NCI-H1105 (cell line): ENCODE data around the gene KIF21B.
"Not testable (repeated sequence)": the region's sequence is repeated elsewhere in the genome, so short reads cannot be mapped to it uniquely, and the experiment has no call there.

Experiments
- DNase-seq: peaks from one replicate; lab custom pipeline; 2025; lab: John Stamatoyannopoulos, UW

KIF21B gene

GRCh38 chr1:200971428-200971903, 52.0 kb downstream of the KIF21B start:
- DNase-seq, result no peak

GRCh38 chr1:200970771-200971427, 52.6 kb downstream of the KIF21B start:
- no peak for DNase-seq

- no peak for DNase-seq
These were observed 53.6 kb downstream of the KIF21B start for GRCh38 chr1:200969726-200970561.

GRCh38 chr1:200968469-200969410, 54.8 kb downstream of the KIF21B start:
- DNase-seq, result no peak

- no peak for DNase-seq
These were observed 55.6 kb downstream of the KIF21B start for GRCh38 chr1:200967693-200968468.

- no peak for DNase-seq
These were observed 56.6 kb downstream of the KIF21B start for GRCh38 chr1:200966934-200967333.

- no peak for DNase-seq
These were observed 58.3 kb downstream of the KIF21B start for GRCh38 chr1:200965111-200965805.

GRCh38 chr1:200963888-200964287, 59.6 kb downstream of the KIF21B start:
- DNase-seq, result not testable (repeated sequence)

GRCh38 chr1:200963076-200963475, 60.4 kb downstream of the KIF21B start:
- no peak for DNase-seq

- DNase-seq, result no peak
These were observed 60.9 kb downstream of the KIF21B start for GRCh38 chr1:200962631-200963030.

GRCh38 chr1:200962151-200962550, 61.4 kb downstream of the KIF21B start:
- DNase-seq, result not testable (repeated sequence)

- no peak for DNase-seq
These were observed 62.6 kb downstream of the KIF21B start for GRCh38 chr1:200960948-200961340.

- no peak for DNase-seq
These were observed 63.1 kb downstream of the KIF21B start for GRCh38 chr1:200960236-200960947.

GRCh38 chr1:200959411-200959921, 64.0 kb downstream of the KIF21B start:
- DNase-seq, result no peak

- DNase-seq, result no peak
These were observed 64.9 kb downstream of the KIF21B start for GRCh38 chr1:200958597-200958996.

GRCh38 chr1:200954434-200954833, 69.1 kb downstream of the KIF21B start:
- DNase-seq, result no peak

GRCh38 chr1:200951016-200951415, 72.5 kb downstream of the KIF21B start:
- DNase-seq, result no peak

GRCh38 chr1:200949626-200950025, 73.9 kb downstream of the KIF21B start:
- no peak for DNase-seq

- DNase-seq, result no peak
These were observed 76.4 kb downstream of the KIF21B start for GRCh38 chr1:200947059-200947566.

GRCh38 chr1:200945111-200945510, 78.4 kb downstream of the KIF21B start:
- no peak for DNase-seq
